ENCODE measurements around the gene TMEM41A. TPM values are rescaled to one million over a fixed set of nuclear protein-coding genes. Genes with fewer than 3 reads are reported as not detected.

Gene TMEM41A
- total RNA-seq, 1 donor = 10.5 TPM

GRCh38 chr3:185448107-185448506 lies 50.7 kb downstream of the TMEM41A start:
- no peak overlapping the region for H3K4me2 ChIP-seq (ENCODE audit: insufficient read depth, low read length)
- TF ChIP-seq, protein P1, sequence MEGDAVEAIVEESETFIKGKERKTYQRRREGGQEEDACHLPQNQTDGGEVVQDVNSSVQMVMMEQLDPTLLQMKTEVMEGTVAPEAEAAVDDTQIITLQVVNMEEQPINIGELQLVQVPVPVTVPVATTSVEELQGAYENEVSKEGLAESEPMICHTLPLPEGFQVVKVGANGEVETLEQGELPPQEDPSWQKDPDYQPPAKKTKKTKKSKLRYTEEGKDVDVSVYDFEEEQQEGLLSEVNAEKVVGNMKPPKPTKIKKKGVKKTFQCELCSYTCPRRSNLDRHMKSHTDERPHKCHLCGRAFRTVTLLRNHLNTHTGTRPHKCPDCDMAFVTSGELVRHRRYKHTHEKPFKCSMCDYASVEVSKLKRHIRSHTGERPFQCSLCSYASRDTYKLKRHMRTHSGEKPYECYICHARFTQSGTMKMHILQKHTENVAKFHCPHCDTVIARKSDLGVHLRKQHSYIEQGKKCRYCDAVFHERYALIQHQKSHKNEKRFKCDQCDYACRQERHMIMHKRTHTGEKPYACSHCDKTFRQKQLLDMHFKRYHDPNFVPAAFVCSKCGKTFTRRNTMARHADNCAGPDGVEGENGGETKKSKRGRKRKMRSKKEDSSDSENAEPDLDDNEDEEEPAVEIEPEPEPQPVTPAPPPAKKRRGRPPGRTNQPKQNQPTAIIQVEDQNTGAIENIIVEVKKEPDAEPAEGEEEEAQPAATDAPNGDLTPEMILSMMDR (IDR thresholded peaks at IDR 0.05; ENCODE audit: extremely low read depth, low read depth, low read length) = no peak
- no peak for DNase-seq (ENCODE audit: insufficient read length, low spot score, missing footprints)
- H3K36me3 ChIP-seq (ENCODE audit: insufficient read depth, low read length) = no peaks in the 10 kb centered on the region
- no peaks in the 10 kb centered on the region for H4K20me1 ChIP-seq (ENCODE audit: insufficient read depth, low read length)
- no peak overlapping the region for H3K27ac ChIP-seq (ENCODE audit: low read depth, low read length)
- H3K4me3 ChIP-seq (ENCODE audit: insufficient read depth, low read length) = no peak overlapping the region
- H3K79me2 ChIP-seq (ENCODE audit: insufficient read depth, low read length) = no peaks in the 10 kb centered on the region
- no peaks in the 10 kb centered on the region for H3K4me1 ChIP-seq (ENCODE audit: insufficient read depth, low read length)
- no peaks in the 10 kb centered on the region for H3K27me3 ChIP-seq (ENCODE audit: insufficient read depth, low read length)
- no peaks in the 10 kb centered on the region for H3K9me3 ChIP-seq (ENCODE audit: low read depth, low read length)
- H2AFZ ChIP-seq (ENCODE audit: low read length) = no peak overlapping the region

DNA sequence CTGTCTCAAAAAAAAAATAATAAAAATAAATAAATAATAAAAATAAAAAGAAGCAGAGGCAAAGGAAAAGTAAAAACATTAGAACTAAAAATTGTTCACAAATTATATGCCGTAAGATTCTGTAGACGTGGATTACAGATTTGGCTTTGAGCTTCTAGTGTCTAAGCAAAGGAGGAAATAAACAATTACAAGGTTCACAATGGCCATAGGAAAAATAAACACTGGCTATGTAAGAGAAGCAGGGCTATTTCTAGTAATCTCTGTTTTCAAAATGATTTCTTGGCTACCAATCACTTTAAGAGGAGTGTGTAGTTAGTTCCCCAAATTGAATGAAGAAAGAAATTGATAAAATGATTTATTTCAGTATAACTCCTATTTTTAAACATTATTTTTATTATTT lies 54.5 kb downstream of the TMEM41A start:
- DNase-seq (ENCODE audit: insufficient read length, low spot score, missing footprints) = no peak
- Histone ChIP-seq H3K4me3 (ENCODE audit: insufficient read depth, low read length) (no peak overlapping the region), H3K36me3 (ENCODE audit: insufficient read depth, low read length) (no peaks in the 10 kb centered on the region), H4K20me1 (ENCODE audit: insufficient read depth, low read length) (no peaks in the 10 kb centered on the region), H2AFZ (ENCODE audit: low read length) (no peak overlapping the region), H3K4me2 (ENCODE audit: insufficient read depth, low read length) (no peak overlapping the region), H3K27me3 (ENCODE audit: insufficient read depth, low read length) (no peaks in the 10 kb centered on the region), H3K79me2 (ENCODE audit: insufficient read depth, low read length) (no peaks in the 10 kb centered on the region), H3K4me1 (ENCODE audit: insufficient read depth, low read length) (no peaks in the 10 kb centered on the region), H3K27ac (ENCODE audit: low read depth, low read length) (no peak overlapping the region), H3K9me3 (ENCODE audit: low read depth, low read length) (no peaks in the 10 kb centered on the region)
- TF ChIP-seq, protein P1 (IDR thresholded peaks at IDR 0.05; ENCODE audit: extremely low read depth, low read depth, low read length) = no peak

GRCh38 chr3:185442031-185442430 lies 56.8 kb downstream of the TMEM41A start:
- Histone ChIP-seq H2AFZ (ENCODE audit: low read length) (no peak overlapping the region), H3K4me3 (ENCODE audit: insufficient read depth, low read length) (no peak overlapping the region), H3K36me3 (ENCODE audit: insufficient read depth, low read length) (no peaks in the 10 kb centered on the region), H3K9me3 (ENCODE audit: low read depth, low read length) (no peaks in the 10 kb centered on the region), H3K4me2 (ENCODE audit: insufficient read depth, low read length) (no peak overlapping the region), H3K27me3 (ENCODE audit: insufficient read depth, low read length) (no peaks in the 10 kb centered on the region), H4K20me1 (ENCODE audit: insufficient read depth, low read length) (no peaks in the 10 kb centered on the region), H3K27ac (ENCODE audit: low read depth, low read length) (no peak overlapping the region), H3K4me1 (ENCODE audit: insufficient read depth, low read length) (no peaks in the 10 kb centered on the region), H3K79me2 (ENCODE audit: insufficient read depth, low read length) (no peaks in the 10 kb centered on the region)
- no peak for DNase-seq (ENCODE audit: insufficient read length, low spot score, missing footprints)
- TF ChIP-seq, protein P1 (IDR thresholded peaks at IDR 0.05; ENCODE audit: extremely low read depth, low read depth, low read length) = no peak

DNA sequence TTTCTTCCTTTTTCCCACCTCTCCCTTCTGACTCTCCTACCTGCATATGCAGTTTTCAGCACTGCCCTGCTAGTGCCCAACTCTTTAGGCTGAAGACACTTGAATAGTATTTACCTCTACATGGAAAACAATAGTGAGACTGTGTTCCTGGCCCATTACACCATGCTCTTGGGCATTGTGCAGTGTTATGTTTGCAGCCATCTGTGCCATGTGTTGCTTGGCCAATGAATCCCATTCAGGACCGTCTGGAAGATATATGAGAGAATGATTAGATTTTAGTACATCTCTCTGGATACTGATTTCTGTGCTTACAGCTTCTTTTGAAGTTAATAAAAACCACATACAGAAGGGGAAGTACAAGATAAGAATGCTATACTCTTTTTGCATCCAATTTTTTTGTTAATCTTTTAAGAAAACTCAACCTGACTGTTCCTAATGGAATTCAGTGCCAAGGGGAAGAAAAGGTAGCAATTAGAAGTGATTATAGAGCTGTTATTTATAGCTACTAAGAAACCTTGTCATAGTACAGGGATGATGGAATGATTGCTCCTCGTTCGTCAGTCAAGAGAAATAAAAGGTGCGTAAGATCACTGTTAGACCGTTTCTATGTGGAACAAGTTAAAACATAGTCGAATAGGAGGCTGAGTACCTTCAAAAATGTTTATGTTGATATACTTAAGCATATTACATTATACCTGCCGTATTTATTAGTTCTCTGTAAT lies 58.9 kb downstream of the TMEM41A start:
- Histone ChIP-seq H3K4me2 (ENCODE audit: insufficient read depth, low read length) (no peak overlapping the region), H3K4me3 (ENCODE audit: insufficient read depth, low read length) (no peak overlapping the region), H3K79me2 (ENCODE audit: insufficient read depth, low read length) (no peaks in the 10 kb centered on the region), H3K27me3 (ENCODE audit: insufficient read depth, low read length) (no peaks in the 10 kb centered on the region), H4K20me1 (ENCODE audit: insufficient read depth, low read length) (no peaks in the 10 kb centered on the region), H3K27ac (ENCODE audit: low read depth, low read length) (no peak overlapping the region), H3K36me3 (ENCODE audit: insufficient read depth, low read length) (no peaks in the 10 kb centered on the region), H3K9me3 (ENCODE audit: low read depth, low read length) (no peaks in the 10 kb centered on the region), H2AFZ (ENCODE audit: low read length) (no peak overlapping the region), H3K4me1 (ENCODE audit: insufficient read depth, low read length) (no peaks in the 10 kb centered on the region)
- DNase-seq (ENCODE audit: insufficient read length, low spot score, missing footprints) = no peak
- TF ChIP-seq, protein P1 (IDR thresholded peaks at IDR 0.05; ENCODE audit: extremely low read depth, low read depth, low read length) = no peak

Other genes starting within 250 kb of the TMEM41A start
- gene EHHADH, start 245.0 kb downstream of the TMEM41A start, total RNA-seq = 3.2 and 4.0 TPM in 2 replicates
- gene MAP3K13, start 135.9 kb downstream of the TMEM41A start, total RNA-seq = 16.3 and 20.9 TPM in 2 replicates
- gene LIPH, start 53.6 kb upstream of the TMEM41A start, total RNA-seq = not detected in 2 replicates
- 24.6 and 27.7 TPM in 2 replicates for gene SENP2, start 87.3 kb upstream of the TMEM41A start, total RNA-seq